ENCODE measurements around the gene GRB7.

Gene GRB7

DNA sequence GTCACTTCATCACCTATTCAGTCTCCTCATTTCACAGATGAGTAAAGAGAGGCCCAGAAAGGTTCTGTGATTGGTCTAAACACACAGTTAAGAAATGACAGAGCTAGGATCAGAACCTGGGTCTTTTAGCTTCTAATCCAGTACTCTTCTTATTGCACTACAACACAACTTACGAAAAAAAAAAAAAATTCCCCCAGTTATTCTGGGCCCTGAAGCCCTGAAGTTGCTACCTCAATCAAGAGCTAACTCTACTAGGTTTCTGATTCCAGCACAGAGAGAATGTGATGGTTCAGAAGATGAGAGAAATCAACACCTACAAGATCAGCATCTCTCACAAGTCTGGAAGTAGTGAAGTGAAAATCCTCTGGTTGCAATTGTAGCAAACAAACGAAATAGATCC, 37.3 kb downstream of the GRB7 start:
- no peak for DNase-seq

DNA sequence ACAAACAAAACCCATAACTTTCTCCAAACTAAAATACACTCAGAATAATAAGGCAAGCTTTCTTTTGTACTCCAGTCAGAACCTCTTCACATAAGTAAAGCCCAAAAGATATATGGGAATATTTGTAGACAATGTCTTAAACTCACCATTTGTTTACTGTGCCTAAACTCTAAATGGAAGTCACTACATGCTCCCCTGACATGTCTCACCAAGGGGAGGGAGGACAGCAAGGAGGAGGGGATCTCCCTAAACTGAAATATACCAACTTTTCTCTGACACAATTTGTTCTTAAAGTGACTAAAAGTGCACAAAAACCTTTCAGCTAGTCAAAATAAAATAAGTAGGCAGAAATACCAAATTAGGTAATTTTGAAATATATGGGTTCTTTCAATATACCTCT, 38.5 kb downstream of the GRB7 start:
- DNase-seq: no peak

DNA sequence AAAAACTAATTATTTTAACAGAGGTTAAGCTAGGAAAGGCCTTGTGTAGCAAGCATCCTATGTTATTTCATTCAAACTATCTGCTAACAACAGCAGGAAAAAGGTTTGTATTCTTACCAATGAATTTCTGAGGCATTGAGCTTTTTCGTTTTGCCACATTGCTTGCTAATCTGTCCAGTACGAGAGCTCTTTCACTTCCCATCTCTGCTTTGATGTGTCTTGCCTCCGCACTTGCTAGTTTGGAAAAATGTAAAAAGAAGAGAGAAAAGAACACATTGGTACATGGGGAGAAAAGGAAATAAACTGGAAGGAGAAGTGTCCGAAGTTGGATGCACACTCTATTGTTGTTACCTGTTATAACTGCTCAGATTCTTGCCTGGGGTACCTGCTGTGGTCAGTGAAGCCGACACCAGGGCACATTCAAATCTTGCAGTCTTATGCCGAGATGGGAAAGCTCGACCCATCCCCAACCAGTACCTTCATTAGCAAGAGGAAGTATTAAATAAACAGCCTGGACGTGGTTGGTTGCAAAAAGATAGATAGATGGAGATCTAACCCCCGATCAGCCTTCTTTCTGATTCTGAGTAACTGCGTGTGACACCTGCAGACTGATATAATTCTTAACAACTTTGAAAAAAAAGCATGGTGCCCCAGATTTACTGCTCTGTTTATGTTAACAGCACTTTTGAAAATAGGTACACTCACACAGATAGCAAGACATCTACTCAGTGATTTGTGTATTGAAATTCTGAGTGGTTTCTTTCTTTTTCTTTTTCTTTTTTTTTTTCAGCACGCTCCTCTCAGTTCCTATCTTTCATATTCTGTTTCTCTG, 40.0 kb downstream of the GRB7 start:
- no peak for DNase-seq

DNA sequence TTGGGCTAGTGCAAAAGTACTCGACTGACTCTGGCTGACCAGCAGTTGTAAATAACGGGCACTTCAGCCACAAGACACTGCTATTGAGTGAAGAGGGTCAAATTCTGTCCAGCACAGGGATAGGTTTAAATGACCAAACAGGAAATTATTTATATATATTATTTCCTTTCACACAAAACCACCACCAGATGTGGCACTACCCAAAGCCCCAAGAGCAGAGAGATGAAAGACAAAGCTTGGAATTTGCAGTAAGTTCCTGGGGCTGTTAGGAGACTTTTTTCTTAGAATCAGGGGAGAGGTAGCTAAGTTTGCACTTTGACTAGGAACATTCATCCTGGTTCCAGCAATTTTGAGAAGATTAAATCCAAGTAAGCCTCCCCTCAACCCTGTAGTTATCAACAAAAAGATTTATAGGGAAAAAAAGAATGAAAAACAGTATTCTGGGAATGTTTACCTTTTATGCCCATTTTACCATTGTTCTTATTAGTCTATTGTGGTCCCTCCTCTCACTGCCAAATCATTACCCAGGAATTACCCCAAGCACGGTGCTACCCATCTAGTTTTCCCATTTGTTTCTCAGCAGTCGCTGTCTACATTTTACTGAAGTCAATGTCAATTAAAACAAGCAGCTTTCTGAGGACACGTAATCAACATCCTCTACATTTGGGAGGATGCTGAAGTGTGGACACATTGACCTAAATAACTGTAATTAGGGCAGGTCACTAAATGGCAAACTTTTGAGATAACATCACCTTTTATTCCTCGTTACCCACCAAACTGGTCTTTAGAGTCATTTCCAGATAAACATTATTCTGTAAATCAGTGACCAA, 43.5 kb downstream of the GRB7 start:
- DNase-seq: no peak

DNA sequence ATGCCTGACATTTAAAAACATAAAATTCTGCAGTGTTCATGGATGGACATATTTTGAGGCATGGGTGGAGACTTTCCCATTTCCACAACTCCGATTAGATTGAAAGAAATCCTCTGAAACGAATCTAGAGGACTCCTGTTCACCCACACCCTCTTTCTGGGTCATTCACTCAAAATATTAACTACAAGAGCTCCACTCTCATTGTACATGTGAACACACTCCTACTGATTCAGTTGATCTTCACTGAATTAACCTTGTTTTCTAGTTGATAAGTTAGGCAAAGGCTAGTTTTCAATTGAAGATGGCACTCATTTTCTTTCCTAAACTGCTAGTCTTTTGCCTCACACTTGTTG, 44.1 kb downstream of the GRB7 start:
- DNase-seq: no peak

DNA sequence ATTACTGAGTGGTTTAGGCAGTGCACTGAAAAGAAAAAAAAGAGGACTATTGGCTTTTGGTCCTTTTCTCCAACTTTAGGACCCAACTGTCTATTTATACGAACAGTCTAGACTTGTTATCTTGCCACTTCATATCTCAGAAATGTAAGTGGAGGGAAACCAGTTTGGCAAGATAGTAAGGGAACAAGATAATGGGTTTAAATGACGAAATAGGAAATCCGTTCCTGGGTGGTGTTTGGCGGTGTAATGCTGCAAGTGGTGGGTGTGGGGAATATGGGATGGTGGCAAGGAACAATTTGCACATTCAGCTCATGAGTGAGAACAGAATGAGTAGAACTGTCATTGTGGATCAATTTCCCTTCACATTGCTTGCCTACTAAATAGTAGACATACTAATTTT, 44.7 kb downstream of the GRB7 start:
- DNase-seq: no peak

DNA sequence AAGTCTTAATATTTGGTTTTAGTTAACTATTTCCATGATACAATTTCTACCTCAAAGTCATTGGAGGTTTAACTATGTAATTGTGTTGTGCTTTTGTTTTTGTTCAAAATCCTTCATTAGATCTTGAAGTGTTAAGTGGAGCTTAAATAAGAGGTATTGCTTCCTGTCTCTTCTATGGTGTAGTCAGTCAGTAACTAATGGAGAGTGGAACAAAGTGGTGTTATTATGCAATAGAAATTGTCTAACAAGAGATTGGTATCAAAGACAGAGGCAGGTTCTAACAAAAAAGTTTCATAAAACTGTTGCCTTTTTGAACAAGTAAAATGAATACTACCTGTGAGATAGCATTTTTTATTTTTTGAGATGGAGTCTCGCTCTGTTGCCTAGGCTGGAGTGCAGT, 45.2 kb downstream of the GRB7 start:
- DNase-seq: no peak

DNA sequence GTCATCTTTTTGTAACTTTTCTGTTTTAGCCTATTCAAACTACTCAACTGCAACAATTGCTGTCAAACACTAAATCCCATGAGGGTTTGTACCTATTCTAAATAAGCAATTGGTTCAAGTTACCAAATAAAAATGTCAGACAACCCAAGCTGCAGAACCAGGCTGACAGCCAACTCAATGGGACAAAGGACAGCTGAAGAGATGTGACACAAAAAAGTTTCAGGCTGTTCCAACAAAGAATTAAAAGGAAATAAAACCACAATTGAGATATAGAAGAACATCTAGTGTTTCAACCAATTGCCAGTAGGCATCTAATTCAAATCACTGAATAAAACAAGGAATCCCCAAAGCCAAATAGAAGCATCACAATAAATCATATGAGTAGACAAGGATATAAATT, 49.3 kb downstream of the GRB7 start:
- DNase-seq: peak; percentile 3

DNA sequence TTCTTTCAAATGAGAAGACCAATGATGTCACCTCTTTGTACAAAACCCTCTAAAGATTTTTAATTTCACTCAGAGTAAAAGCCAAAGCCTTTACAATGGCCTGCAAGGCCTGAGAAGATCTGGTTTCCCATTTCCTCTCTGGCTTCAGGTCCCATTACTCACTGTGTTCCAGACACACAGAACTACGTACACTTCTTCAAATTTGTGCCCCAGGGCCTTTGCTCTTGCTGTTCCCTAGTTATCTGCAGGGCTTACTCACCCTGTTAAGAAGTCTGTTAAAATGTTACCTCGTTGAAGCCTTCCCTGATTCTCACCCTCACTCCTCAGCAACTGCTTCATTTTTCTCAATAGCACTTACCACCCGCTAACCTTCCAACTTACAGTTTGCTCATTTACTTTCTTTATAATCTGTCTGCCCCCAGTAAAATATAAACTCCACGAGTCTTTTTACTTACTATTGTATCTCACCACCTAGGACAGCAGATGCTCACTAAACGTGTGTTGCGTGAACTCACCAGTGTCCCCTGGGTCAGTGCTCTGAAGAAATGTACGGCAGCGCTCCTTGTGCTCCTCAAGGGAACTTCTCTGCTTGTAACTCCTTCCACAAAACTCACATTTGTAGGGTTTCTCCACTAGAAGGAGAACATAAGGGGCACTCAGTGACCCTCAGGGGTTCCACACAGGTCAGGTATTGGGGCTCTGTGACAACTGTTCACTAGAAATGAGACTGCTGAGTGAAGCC, 50.2 kb downstream of the GRB7 start:
- no peak for DNase-seq

DNA sequence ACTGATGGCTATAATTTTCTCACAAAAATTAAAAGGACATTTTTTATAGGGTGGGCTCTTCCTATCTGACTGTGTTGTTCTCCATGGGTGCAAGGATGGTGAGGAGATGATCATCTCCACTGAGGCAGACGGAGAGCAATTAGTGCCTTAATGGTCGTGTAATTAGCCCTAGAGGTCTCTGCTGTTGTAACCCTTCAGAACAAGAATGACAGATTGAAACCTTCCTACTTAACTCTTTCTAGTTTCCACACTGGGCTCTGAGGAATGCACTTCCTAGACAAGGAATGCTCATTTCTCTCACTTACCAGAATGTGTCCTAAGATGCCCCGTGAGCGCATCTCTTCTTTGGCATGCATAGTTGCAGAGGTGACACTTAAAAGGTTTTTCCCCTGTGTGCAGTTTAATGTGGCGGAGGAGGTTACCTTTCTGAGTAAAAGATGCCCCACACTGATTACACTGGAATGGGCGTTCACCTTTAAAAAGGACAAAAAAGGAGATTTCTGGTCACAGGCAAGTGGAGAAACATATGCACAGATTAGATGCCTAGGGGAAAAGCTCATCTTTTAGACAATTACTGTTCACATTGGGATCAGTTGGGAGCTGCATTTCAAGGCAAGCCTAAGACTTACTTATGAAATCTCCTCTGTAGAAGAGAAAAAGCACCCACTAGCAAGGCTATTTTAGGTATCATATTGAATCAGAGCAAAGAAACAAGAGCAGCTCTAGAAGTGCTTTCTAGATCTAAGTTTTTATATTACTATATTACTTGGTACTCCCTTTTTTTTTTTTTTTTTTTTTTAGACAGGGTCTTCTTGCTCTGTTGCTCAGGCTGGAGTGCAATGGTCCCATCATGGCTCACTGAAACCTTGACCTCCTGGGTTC, 53.6 kb downstream of the GRB7 start:
- no peak for DNase-seq

DNA sequence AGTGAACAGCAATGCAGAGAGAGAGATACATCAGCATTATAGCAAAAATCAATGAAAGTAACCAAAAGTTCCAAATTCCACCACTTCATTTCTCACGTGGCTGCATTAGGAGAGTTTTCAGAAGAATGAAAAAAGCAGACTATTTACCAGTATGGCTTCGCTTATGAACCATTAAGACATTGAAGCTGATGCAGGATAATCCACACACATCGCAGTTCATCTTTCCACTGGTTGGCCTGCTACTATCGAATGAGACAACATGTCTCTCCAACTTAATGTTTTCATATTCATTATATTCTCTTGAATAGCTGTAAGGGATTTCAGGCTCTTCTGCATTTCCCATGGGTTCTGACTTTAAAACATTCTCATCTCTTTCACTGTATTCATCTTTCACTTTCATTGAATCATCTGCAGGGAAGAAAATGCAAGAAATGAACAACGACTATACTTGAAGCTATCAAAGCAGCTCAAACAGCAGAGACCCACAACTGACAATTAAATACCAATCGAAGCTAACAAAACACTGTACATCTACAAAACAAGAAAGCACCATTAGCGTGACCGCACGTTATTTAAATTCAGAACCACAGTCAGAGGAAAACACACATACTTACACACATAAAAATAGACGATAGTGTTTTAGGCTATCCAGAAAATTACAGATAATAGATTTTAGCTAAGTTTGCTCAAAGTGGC, 54.9 kb downstream of the GRB7 start:
- DNase-seq: no peak

DNA sequence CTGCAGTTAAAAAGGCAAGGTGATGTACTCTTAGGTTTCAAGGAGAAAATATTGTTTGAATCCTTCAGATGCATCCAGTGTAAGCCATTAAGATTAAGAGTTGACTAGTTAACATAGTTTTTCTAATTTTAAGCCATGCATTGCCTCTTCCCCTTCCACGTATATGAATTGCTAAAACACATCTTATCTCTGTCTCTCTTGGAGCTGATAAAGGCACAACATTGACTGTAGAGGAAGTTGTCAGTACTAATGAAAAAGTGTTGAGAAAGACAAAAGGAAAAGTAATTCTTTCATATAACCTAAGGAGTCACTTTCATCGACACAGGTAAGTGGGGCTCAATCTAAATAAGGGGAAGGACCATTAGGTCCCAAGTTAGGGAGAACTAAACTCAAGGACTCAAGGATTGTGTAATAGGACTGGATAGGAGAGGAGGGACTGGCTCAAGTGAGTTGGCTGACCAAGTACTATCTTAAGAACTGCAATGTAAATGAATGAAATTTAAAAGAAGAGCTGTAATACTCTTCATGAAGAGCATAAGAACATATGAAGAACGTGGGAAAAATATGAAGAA, 55.6 kb downstream of the GRB7 start:
- no peak for DNase-seq

DNA sequence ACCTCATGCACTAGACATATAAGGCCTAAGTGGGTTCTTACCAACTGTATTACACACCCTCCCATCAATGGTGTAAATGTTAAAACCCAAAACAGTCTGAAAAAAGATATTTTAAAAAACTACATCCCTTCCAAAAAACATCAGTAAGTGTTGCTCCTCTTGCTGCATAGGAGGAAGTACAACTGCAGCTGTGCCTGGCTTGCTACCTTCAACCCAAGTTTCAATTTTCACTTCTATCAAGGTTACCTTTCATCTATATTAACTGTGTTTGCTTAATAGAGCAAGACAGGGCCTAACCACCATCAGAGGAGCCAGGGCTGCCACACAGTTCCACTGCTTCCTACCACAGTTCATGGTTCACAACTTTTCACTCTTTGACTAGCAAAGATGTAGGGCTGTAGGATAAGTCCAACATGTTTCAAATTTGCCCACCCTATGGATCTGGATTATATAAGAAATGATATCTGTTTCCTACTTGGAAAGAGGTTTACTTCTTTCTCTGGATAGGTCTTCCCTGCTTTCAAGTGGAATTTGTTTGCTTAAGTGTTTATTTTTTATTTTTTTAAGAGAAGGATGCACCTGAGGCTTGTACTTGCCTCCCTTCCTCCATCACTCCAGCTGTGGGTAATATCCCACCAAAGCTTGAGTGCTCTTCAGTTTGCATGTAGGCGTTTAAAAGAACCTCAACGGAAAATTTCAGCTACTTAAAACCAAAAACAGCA, 56.7 kb downstream of the GRB7 start:
- no peak for DNase-seq

Data from NCI-H2029 treated with DMSO at 0.1 percent for 48 hours (cell line).